HepG2 (cell line): ENCODE results near the gene ZNF865. TPM values are rescaled to one million over a fixed set of nuclear protein-coding genes. Genes with fewer than 3 reads are reported as not detected.

Experiments
- HIC2 ChIP-seq: sonication (generic); formaldehyde crosslinking; IDR thresholded peaks from 2 replicates; pipeline ENCODE4 v1.9.0; 2022; ENCODE audit warnings: low read depth, missing genetic modification reagents
- HNF4A ChIP-seq: sonication (generic); formaldehyde crosslinking; IDR thresholded peaks from 2 replicates; pipeline ENCODE4 v1.4.0; 2020; ENCODE audit warnings: missing genetic modification reagents
- HOMEZ ChIP-seq: IDR thresholded peaks from 2 replicates; pipeline ENCODE4 v1.6.1; 2016; ENCODE audit warnings: low read depth
- IRF2 ChIP-seq: IDR thresholded peaks from 2 replicates; pipeline ENCODE4 v1.6.1; 2018; ENCODE audit warnings: missing genetic modification reagents, missing compliant biosample characterization
- MLXIP ChIP-seq: sonication (generic); formaldehyde crosslinking; IDR thresholded peaks from 2 replicates; pipeline ENCODE4 v1.9.0; 2021; ENCODE audit warnings: missing genetic modification reagents, borderline replicate concordance
- NR2F6 ChIP-seq, 2 experiments: IDR thresholded peaks; 2 replicates each; pipeline ENCODE4 v1.6.1; 2016; ENCODE audit warnings: antibody characterized with exemption in 1 of 2, mild to moderate bottlenecking in 1 of 2
- SNRNP70 ChIP-seq: fragments of 200-400 bp; formaldehyde crosslinking; IDR thresholded peaks from 2 replicates; pipeline ENCODE4 v1.6.1; 2017; ENCODE audit warnings: mild to moderate bottlenecking, low read depth, low read length, moderate library complexity
- SP1 ChIP-seq, 2 experiments: fragments of 450-650 bp in 1 of 2; sonication (generic) in 1 of 2; formaldehyde crosslinking in 1 of 2; IDR thresholded peaks; 2 replicates each; pipeline versions ENCODE4 v1.4.0 to v1.6.1; 2016 to 2020; ENCODE audit warnings: missing genetic modification reagents in 1 of 2
- TBX3 ChIP-seq: fragments of 450-650 bp; IDR thresholded peaks from 2 replicates; pipeline ENCODE4 v1.6.1; 2017; ENCODE audit warnings: antibody characterized with exemption, mild to moderate bottlenecking, inconsistent platforms, borderline replicate concordance
- ZFX ChIP-seq: sonication (generic); formaldehyde crosslinking; IDR thresholded peaks from 2 replicates; pipeline ENCODE4 v1.4.0; 2020; ENCODE audit warnings: mild to moderate bottlenecking, low read depth, missing genetic modification reagents, moderate library complexity
- ZNF33A ChIP-seq: sonication (generic); formaldehyde crosslinking; IDR thresholded peaks from 2 replicates; pipeline ENCODE4 v1.5.1; 2020; ENCODE audit warnings: missing genetic modification reagents, mild to moderate bottlenecking, moderate library complexity, borderline replicate concordance
- ZNF563 ChIP-seq: sonication (generic); formaldehyde crosslinking; IDR thresholded peaks from 2 replicates; pipeline ENCODE4 v1.8.0; 2022; ENCODE audit warnings: mild to moderate bottlenecking, moderate library complexity, missing genetic modification reagents
- ZNF740 ChIP-seq: sonication (generic); formaldehyde crosslinking; IDR thresholded peaks from 2 replicates; pipeline ENCODE4 v1.4.0; 2020; ENCODE audit warnings: missing genetic modification reagents
- ZNF749 ChIP-seq: sonication (generic); formaldehyde crosslinking; IDR thresholded peaks from 2 replicates; pipeline ENCODE4 v1.8.0; 2022; ENCODE audit warnings: mild to moderate bottlenecking, missing genetic modification reagents, moderate library complexity, borderline replicate concordance
- polyA plus RNA-seq, 8 experiments: library from polyadenylated mRNA; depleted of rRNA in 3 of 8; stranded (reverse) in 7 of 8; unstranded in 1 of 8; fragments of >200 nt; fragmentation: Illumina TruSeq in 4 of 8; extraction: Trizol in 4 of 8; gene quantifications; 2 replicates each; pipeline versions ENCODE4 v1.2.1 to v1.2.3, GENCODE V29; 2011 to 2016; ENCODE audit warnings: low read depth in 4 of 8, missing spikeins in 1 of 8, mixed read lengths in 1 of 8; ENCODE audit not compliant: insufficient read depth in 1 of 8
- total RNA-seq, 5 experiments: library from RNA; depleted of rRNA; stranded (reverse); fragments of >200 nt; fragmentation: Illumina TruSeq; extraction: Trizol; gene quantifications; 2 replicates each; pipeline ENCODE4 v1.2.3, GENCODE V29; 2016; ENCODE audit warnings: low read depth in 1 of 5
- TF ChIP-seq, protein P1 (sequence below): sonication (generic); formaldehyde crosslinking; IDR thresholded peaks from 2 replicates; pipeline ENCODE4 v1.9.0; 2021; ENCODE audit warnings: mild to moderate bottlenecking, missing genetic modification reagents

Gene ZNF865
- total and polyA plus RNA-seq, 2 of the 13 experiments (the other 11 are each of a cell fraction or from before 2014, with no cell fraction given) = 0.93 to 1.0 TPM

- no peak for TF ChIP-seq HIC2 (CRISPR knock-in tag)
- TF ChIP-seq IRF2 (CRISPR knock-in tag) = peak; percentile 92
- peak; percentile 54 for TF ChIP-seq ZFX
- TF ChIP-seq HNF4A (CRISPR knock-in tag) = no peak
- TF ChIP-seq ZNF749 (CRISPR knock-in tag) = no peak
- TF ChIP-seq MLXIP (CRISPR knock-in tag) = no peak
- no peak for TF ChIP-seq SP1 (IDR thresholded peaks at IDR 0.05)
- TF ChIP-seq SP1 (CRISPR knock-in tag; IDR thresholded peaks at IDR 0.05) = peak; percentile 92
- TF ChIP-seq SNRNP70 = no peak
- 0 out of 2 replicates have a peak, but pooled peaks have one; percentile 11 for TF ChIP-seq ZNF563
- TF ChIP-seq, protein P1, sequence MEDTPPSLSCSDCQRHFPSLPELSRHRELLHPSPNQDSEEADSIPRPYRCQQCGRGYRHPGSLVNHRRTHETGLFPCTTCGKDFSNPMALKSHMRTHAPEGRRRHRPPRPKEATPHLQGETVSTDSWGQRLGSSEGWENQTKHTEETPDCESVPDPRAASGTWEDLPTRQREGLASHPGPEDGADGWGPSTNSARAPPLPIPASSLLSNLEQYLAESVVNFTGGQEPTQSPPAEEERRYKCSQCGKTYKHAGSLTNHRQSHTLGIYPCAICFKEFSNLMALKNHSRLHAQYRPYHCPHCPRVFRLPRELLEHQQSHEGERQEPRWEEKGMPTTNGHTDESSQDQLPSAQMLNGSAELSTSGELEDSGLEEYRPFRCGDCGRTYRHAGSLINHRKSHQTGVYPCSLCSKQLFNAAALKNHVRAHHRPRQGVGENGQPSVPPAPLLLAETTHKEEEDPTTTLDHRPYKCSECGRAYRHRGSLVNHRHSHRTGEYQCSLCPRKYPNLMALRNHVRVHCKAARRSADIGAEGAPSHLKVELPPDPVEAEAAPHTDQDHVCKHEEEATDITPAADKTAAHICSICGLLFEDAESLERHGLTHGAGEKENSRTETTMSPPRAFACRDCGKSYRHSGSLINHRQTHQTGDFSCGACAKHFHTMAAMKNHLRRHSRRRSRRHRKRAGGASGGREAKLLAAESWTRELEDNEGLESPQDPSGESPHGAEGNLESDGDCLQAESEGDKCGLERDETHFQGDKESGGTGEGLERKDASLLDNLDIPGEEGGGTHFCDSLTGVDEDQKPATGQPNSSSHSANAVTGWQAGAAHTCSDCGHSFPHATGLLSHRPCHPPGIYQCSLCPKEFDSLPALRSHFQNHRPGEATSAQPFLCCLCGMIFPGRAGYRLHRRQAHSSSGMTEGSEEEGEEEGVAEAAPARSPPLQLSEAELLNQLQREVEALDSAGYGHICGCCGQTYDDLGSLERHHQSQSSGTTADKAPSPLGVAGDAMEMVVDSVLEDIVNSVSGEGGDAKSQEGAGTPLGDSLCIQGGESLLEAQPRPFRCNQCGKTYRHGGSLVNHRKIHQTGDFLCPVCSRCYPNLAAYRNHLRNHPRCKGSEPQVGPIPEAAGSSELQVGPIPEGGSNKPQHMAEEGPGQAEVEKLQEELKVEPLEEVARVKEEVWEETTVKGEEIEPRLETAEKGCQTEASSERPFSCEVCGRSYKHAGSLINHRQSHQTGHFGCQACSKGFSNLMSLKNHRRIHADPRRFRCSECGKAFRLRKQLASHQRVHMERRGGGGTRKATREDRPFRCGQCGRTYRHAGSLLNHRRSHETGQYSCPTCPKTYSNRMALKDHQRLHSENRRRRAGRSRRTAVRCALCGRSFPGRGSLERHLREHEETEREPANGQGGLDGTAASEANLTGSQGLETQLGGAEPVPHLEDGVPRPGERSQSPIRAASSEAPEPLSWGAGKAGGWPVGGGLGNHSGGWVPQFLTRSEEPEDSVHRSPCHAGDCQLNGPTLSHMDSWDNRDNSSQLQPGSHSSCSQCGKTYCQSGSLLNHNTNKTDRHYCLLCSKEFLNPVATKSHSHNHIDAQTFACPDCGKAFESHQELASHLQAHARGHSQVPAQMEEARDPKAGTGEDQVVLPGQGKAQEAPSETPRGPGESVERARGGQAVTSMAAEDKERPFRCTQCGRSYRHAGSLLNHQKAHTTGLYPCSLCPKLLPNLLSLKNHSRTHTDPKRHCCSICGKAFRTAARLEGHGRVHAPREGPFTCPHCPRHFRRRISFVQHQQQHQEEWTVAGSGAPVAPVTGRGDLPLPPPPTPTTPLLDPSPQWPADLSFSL (CRISPR knock-in tag) = no peak
- TF ChIP-seq TBX3 = peak; percentile 57; the same call in 1 of the 2 replicates
- TF ChIP-seq ZNF33A (CRISPR knock-in tag) = no peak
- TF ChIP-seq NR2F6 (IDR thresholded peaks at IDR 0.05) = no peak
- TF ChIP-seq NR2F6 (CRISPR knock-in tag; IDR thresholded peaks at IDR 0.05) = no peak
- TF ChIP-seq HOMEZ (CRISPR knock-in tag) = no peak
- TF ChIP-seq ZNF740 = 0 out of 2 replicates have a peak, but pooled peaks have one; percentile 9
These were observed 6.0 kb upstream of the ZNF865 start, which contains the start of gene FIZ1 (continued) for GRCh38 chr19:55599468-55599841.
